T-helper 22 cell (primary cell): Measurements from ENCODE around the gene RERE.
"Not testable (repeated sequence)": the region's sequence is repeated elsewhere in the genome, so short reads cannot be mapped to it uniquely, and the experiment has no call there.

Source experiments
- DNase-seq: peaks from one replicate; pipeline ENCODE4 v3.0.0-alpha.2; 2020; ENCODE audit warnings: low read depth

Gene RERE

GRCh38 chr1:8509579-8509978 is 307.9 kb downstream of the RERE start:
- no peak for DNase-seq

- DNase-seq: no peak
Measured at GRCh38 chr1:8506995-8507615, 310.3 kb downstream of the RERE start.

GRCh38 chr1:8506456-8506855 is 311.0 kb downstream of the RERE start:
- no peak for DNase-seq

- no peak for DNase-seq
Measured at GRCh38 chr1:8503842-8504241, 313.6 kb downstream of the RERE start.

- DNase-seq: not testable (repeated sequence)
Measured at GRCh38 chr1:8502949-8503348, 314.5 kb downstream of the RERE start.

GRCh38 chr1:8497210-8497819 is 320.1 kb downstream of the RERE start:
- no peak for DNase-seq

- no peak for DNase-seq
Measured at GRCh38 chr1:8496473-8496872, 321.0 kb downstream of the RERE start.

GRCh38 chr1:8495928-8496401 is 321.5 kb downstream of the RERE start:
- no peak for DNase-seq

GRCh38 chr1:8494681-8495080 is 322.8 kb downstream of the RERE start:
- no peak for DNase-seq

GRCh38 chr1:8493916-8494540 is 323.4 kb downstream of the RERE start:
- no peak for DNase-seq

GRCh38 chr1:8487249-8487648 is 330.2 kb downstream of the RERE start:
- no peak for DNase-seq

GRCh38 chr1:8486047-8486446 is 331.4 kb downstream of the RERE start:
- DNase-seq: no peak

GRCh38 chr1:8483586-8483985 is 333.9 kb downstream of the RERE start:
- DNase-seq: no peak

GRCh38 chr1:8482979-8483381 is 334.5 kb downstream of the RERE start:
- DNase-seq: no peak

GRCh38 chr1:8481650-8482380 is 335.6 kb downstream of the RERE start:
- no peak for DNase-seq

GRCh38 chr1:8478566-8478965 is 338.9 kb downstream of the RERE start:
- DNase-seq: no peak

GRCh38 chr1:8477983-8478362 is 339.5 kb downstream of the RERE start:
- DNase-seq: no peak

- no peak for DNase-seq
Measured at GRCh38 chr1:8477166-8477982, 340.1 kb downstream of the RERE start.

- no peak for DNase-seq
Measured at GRCh38 chr1:8476006-8476405, 341.4 kb downstream of the RERE start.

GRCh38 chr1:8474369-8474768 is 343.1 kb downstream of the RERE start:
- no peak for DNase-seq

GRCh38 chr1:8473891-8474300 is 343.5 kb downstream of the RERE start:
- no peak for DNase-seq
